ENCODE measurements around the gene CNOT3.
"Not testable (repeated sequence)": the region's sequence is repeated elsewhere in the genome, so short reads cannot be mapped to it uniquely, and the experiment has no call there.

Gene CNOT3

GRCh38 chr19:54137699-54138488, at the start of gene CNOT3:
Gene CNOT3, plus strand, starts transcription at chr19:54137762. Its CDS starts 5,217 bp downstream, at chr19:54142979.
- no peak for DNase-seq (ENCODE audit: low read depth)

DNA sequence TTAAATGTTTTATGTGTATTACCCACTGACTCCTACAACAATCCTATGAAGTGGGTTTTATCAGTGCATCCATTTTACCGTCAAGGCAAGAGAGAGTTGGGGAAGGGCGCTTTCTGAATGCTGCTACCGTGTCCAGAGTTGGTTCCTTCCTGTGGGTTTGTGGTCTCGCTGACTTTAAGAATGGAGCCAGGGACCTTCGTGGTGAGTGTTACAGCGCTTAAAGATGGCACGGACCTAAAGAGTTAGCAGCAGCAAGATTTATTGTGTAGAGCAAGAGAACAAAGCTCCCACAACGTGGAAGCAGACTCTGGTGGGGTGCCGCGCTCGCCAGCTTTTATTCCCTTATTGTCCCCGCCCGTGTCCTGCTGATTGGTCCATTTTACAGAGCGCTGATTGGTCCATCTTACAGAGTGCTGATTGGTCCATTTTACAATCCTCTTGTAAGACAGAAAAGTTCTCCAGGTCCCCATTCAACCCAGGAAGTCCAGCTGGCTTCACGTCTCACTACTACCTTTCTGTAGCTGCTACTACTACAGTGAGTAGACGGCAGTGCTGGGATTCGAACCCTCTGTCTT, 43.0 kb upstream of the CNOT3 start:
- no peak for DNase-seq (ENCODE audit: low read depth)

DNA sequence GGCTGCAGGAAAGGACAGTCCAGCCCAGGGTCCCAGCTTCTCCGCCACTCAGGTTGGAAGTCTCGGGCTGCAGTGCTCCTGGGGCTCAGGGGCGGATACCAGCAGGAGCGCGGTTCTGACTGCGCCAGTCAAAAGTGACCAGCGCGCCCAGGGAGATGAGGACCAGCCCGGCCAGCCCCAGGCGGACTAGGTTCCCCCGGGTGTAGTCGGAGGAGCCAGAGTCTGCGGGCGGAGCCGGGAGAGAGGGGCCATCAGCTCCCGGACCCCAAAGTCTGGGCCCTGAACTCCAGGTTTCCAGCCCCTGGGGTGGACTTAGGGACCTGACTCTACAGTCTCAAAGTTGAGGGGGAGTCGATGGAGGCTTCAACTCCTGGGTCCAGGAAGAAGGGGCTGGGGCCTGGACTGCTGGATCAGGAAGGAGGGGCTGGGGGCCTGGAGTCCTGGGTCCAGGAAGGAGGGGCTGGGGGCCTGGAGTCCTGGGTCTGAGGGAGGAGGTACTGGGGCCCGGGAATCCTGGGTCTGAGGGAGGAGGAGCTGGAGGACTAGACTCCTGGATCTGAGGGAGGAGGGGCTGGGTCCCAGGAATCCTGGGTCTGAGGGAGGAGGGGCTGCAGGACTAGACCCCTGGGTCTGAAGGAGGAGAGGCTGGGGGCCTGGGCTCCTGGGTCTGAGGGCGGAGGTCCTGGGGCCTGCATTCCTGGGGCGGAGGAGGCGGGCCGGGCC, 42.3 kb upstream of the CNOT3 start:
- no peak for DNase-seq (ENCODE audit: low read depth)

DNA sequence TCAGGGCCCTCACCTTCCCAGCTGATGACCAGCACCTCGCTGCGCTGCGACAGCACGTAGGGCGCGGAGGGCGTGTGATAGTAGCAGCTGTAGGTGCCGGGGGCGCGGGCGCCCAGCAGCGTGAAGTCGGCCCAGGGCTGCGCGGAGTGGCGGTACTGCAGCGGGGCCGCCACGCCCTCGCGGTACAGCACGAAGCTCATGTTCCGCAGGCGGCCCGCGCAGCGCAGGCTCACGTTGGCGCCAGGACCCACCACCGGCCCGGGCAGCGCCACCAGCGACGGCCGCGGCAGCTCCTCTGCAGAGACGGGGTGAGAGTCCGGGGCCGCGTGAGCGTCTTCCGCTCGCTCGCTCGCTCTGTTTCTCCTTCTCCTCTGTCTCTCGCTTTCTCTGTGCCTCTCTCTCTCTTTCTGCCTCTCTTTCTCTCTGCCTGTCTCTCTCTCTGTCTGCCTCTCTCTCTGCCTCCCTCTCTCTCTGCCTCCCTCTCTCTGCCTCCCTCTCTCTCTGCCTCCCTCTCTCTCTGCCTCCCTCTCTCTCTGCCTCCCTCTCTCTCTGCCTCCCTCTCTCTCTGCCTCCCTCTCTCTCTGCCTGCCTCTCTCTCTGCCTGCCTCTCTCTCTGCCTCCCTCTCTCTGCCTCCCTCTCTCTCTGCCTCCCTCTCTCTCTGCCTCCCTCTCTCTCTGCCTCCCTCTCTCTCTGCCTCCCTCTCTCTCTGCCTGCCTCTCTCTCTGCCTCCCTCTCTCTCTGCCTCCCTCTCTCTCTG, 41.5 kb upstream of the CNOT3 start:
- DNase-seq (ENCODE audit: low read depth): not testable (repeated sequence)

DNA sequence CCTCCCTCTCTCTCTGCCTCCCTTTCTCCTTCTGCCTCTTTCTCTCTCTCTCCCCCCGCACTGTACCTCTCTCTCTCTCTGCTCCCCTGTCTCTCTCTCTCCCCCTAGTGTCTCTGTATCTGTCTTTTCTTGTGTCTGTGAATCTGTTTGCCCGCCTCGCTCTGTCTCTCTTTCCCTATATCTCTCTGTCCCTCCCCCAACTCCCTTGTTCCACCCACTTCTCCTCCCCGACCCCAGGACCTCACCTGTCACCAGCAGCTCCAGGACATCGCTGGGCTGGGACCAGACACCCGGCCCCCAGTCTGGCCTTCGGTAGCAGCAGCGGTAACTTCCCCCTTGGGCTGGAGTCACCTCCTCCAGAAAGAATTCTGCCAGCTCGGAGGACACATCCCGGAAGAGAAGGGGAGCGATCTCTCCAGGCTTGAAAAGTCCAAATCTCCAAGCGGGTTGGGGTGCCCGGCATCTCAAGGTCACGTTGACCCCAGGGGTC, 40.9 kb upstream of the CNOT3 start:
- DNase-seq (ENCODE audit: low read depth): no peak

- no peak for DNase-seq (ENCODE audit: low read depth)
Measured at GRCh38 chr19:54099190-54099902, 38.2 kb upstream of the CNOT3 start.

GRCh38 chr19:54099903-54100255, 37.7 kb upstream of the CNOT3 start:
- not testable (repeated sequence) for DNase-seq (ENCODE audit: low read depth)

DNA sequence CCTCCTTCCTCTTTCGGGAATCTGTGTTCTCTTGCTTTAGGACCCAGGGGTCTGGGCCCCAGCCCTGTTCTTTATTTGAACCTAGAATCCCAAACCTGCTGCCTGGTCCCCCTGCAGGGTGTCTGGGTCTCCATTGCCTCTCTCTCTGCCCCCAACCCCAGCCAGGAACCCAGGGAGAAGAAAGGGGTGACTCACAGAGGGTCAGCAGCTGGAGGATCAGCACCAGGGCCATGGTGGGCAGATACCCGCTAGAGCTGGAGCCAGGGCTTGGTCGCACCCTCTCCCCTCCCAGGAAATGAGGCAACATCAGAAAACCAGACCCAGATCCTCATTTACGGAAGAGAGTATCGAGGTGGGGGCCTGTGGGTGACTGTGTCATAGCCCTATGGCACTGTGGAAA, 37.0 kb upstream of the CNOT3 start, which contains the start of gene OSCAR:
OSCAR (minus strand) TSS at position 243 of the 400 bp plus-strand sequence; CDS start at position 232, 11 bp downstream.
- no peak for DNase-seq (ENCODE audit: low read depth)

- peak; percentile 99 for DNase-seq (ENCODE audit: low read depth)
Measured at GRCh38 chr19:54102421-54103169, 35.0 kb upstream of the CNOT3 start, which contains the start of gene NDUFA3. Gene NDUFA3, plus strand, starts transcription at chr19:54102855. Its CDS starts 24 bp downstream, at chr19:54102879.

GRCh38 chr19:54104998-54105715, 32.4 kb upstream of the CNOT3 start:
- no peak for DNase-seq (ENCODE audit: low read depth)

- DNase-seq (ENCODE audit: low read depth): no peak
Measured at GRCh38 chr19:54105796-54106195, 31.8 kb upstream of the CNOT3 start.

GRCh38 chr19:54106716-54107115, 30.8 kb upstream of the CNOT3 start:
- DNase-seq (ENCODE audit: low read depth): no peak

DNA sequence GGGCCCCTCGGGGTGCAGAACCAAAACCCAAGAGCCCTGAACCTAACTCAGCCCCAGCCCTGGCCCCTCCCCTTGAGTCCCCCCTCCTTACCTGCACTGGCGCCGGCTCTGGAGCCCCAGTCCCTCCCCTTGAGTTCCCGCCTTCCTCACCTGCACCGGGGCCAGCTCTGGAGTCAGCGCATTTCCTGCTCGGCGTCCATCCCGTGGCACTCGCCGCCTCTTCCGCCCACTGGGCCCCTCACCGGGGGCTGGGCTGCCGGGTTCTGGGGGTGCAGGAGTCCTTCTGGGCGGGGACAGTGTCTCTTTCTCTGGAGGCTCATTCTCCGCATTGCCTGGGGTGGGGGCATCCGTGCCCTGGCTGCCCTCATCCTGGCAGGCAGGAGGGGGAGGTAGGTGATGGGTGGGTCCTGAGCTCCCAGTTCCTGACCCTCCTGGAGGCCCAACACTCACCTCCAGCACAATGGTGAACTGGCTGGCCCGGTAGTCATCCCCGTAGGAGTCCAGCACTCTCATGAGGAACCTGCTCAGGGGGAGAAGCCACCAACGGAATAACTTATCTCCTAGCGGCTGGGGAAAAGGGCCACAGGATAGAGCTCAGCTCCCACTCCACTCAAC, 29.6 kb upstream of the CNOT3 start:
- no peak for DNase-seq (ENCODE audit: low read depth)

DNA sequence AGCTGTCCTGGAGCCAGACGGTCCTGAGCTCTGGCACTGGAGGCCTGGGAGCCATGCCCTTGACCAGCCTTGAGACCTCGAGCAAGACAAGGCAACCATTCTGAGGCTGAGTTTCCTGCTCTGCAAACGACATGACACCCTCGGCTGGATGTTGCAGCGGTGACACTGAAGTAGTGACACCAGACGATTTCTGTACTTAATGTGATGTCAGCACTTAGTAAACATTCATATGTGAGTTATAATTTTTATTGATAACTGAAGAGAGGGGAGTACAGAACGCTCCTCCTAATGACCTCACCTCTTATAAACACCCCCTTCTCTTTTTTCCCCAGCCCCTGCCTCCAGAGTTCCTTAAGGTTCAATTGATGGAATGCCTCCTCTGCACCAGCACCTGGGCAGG, 29.1 kb upstream of the CNOT3 start:
- DNase-seq (ENCODE audit: low read depth): no peak

DNA sequence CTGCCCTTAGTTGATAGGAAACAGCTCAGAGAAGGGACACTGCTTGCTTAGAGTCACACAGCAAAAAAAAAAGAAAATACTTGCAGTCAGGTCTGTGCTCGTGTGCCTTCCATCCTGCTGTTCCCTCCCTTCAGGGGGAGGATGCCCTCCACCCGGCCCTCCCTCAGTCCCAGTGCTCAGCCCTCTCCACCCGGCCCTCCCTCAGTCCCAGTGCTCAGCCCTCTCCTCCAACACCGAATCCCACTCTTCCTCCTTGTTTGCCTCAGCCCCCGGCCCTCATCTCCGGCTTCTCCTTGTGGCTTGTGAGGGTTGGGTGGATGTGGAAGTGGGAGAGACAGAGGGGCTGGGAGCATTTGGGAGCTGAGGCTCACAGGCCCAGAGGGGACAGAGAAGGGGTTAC, 27.9 kb upstream of the CNOT3 start:
- no peak for DNase-seq (ENCODE audit: low read depth)

GRCh38 chr19:54114340-54115108, 23.0 kb upstream of the CNOT3 start:
- DNase-seq (ENCODE audit: low read depth): peak; percentile 54

DNA sequence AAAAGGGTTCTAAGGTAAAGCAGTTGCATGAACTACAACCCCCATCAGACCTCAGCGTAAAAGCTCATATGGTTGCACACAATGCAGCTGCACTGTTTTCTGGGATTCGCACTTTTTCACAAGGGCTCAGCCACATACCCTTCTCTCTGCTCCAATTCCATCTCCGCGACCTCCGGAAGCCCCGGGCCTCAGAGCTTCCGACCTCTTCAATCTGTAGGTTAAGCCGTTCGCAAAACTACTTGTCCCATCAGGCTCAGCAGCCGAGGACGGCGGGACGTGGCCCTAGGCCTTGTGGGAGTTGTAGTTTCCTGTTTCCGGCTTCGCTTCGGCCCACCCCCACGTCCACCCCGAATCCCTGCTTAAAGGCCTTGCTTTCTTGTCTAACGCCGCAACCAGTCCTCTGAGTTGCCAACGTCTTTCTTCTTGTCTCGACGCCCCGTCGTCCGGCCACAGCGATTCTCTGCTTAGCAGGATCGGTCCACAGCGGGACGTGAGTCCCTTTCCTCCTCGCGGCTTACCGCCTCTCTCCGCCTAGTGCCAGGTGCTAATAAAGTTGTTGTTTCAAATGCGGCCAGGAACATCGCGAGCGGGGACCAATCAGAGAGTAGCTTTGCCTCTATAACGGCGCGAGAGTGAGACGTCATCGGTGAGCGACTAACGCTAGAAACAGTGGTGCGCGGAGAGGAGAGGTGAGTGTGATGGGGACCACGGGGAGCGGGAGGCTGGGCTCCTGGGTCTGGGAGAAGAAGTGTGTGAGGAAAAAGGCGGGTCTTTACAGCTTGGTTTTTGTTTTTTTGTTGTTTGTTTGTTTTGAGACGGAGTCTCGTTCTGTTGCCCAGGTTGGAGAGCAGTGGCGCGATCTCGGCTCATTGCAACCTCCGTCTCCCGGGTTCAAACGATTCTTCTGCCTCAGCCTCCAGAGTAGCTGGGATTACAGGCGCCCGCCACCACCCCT, 22.2 kb upstream of the CNOT3 start, which contains the start of the genes PRPF31 and TFPT:
PRPF31 (plus strand) TSS at position 646 of the 955 bp plus-strand sequence. CDS start 2,525 bp downstream, outside the sequence.
TFPT (minus strand) TSS at position 549 of the 955 bp plus-strand sequence; CDS start at position 161, 388 bp downstream.
- peak; percentile 92 for DNase-seq (ENCODE audit: low read depth)
